LNCAP (cell line): ENCODE results near the gene NFIB.

Experiments
- CTCF ChIP-seq: fragments of 450-650 bp; IDR thresholded peaks from 2 replicates; pipeline ENCODE4 v1.5.1; 2017; ENCODE audit warnings: mild to moderate bottlenecking

Gene NFIB

GRCh38 chr9:14313951-14314423 lies at the start of gene NFIB:
NFIB (minus strand) TSS chr9:14314141; CDS start chr9:14313511, 630 bp downstream.
- no peak for TF ChIP-seq CTCF

GRCh38 chr9:14362175-14362574 lies 48.2 kb upstream of the NFIB start:
- no peak for TF ChIP-seq CTCF

GRCh38 chr9:14361074-14361473 lies 47.1 kb upstream of the NFIB start:
- TF ChIP-seq CTCF, result no peak

- no peak for TF ChIP-seq CTCF
Observed at GRCh38 chr9:14358523-14358922, 44.6 kb upstream of the NFIB start.

- no peak for TF ChIP-seq CTCF
Observed at GRCh38 chr9:14356351-14357265, 42.7 kb upstream of the NFIB start.

GRCh38 chr9:14354201-14354600 lies 40.3 kb upstream of the NFIB start:
- no peak for TF ChIP-seq CTCF

GRCh38 chr9:14353222-14354056 lies 39.5 kb upstream of the NFIB start:
- TF ChIP-seq CTCF, result peak; percentile 93
